HL-60/S4 treated with retinoic acid at 250 ng/mL for 4 days and 3 days (cell line): ENCODE measurements around the gene FRMPD2.
"Not testable (repeated sequence)": the region's sequence is repeated elsewhere in the genome, so short reads cannot be mapped to it uniquely, and the experiment has no call there.

Experiments
- in situ Hi-C: fragments of 300-500 bp; cut with MboI; formaldehyde crosslinking; loops from 2 replicates; pipeline ENCODE4 v1.7.0; 2022; ENCODE audit warnings: low sequenced_read_pairs

The FRMPD2 gene

GRCh38 chr10:48235501-48235900, 39.0 kb downstream of the FRMPD2 start:
- in situ Hi-C loops: no loop called here

GRCh38 chr10:48234787-48235186, 39.7 kb downstream of the FRMPD2 start:
- in situ Hi-C loops: no loop called here

- in situ Hi-C loops: no loop called here
These were observed 40.2 kb downstream of the FRMPD2 start for GRCh38 chr10:48234295-48234694.

- in situ Hi-C loops: no loop called here
These were observed 40.9 kb downstream of the FRMPD2 start for GRCh38 chr10:48233559-48234005.

GRCh38 chr10:48232717-48233447, 41.6 kb downstream of the FRMPD2 start:
- in situ Hi-C loops: no loop called here

- in situ Hi-C loops: no loop called here
These were observed 42.7 kb downstream of the FRMPD2 start for GRCh38 chr10:48231699-48232315.

- in situ Hi-C loops: no loop called here
These were observed 43.3 kb downstream of the FRMPD2 start for GRCh38 chr10:48231178-48231577.

- in situ Hi-C loops: no loop called here
These were observed 47.3 kb downstream of the FRMPD2 start for GRCh38 chr10:48227213-48227612.

- in situ Hi-C loops: no loop called here
These were observed 49.4 kb downstream of the FRMPD2 start for GRCh38 chr10:48224979-48225560.

- in situ Hi-C loops: no loop called here
These were observed 50.2 kb downstream of the FRMPD2 start for GRCh38 chr10:48224296-48224695.

- in situ Hi-C loops: no loop called here
These were observed 52.7 kb downstream of the FRMPD2 start for GRCh38 chr10:48221814-48222213.

GRCh38 chr10:48221031-48221430, 53.5 kb downstream of the FRMPD2 start:
- in situ Hi-C loops: not testable (repeated sequence)

GRCh38 chr10:48219194-48219593, 55.3 kb downstream of the FRMPD2 start:
- in situ Hi-C loops: no loop called here

- in situ Hi-C loops: no loop called here
These were observed 57.8 kb downstream of the FRMPD2 start for GRCh38 chr10:48216744-48217143.

- in situ Hi-C loops: no loop called here
These were observed 58.3 kb downstream of the FRMPD2 start for GRCh38 chr10:48216204-48216505.

- in situ Hi-C loops: no loop called here
These were observed 58.9 kb downstream of the FRMPD2 start for GRCh38 chr10:48215486-48216203.

- in situ Hi-C loops: no loop called here
These were observed 59.6 kb downstream of the FRMPD2 start for GRCh38 chr10:48214716-48215485.

- in situ Hi-C loops: no loop called here
These were observed 61.4 kb downstream of the FRMPD2 start for GRCh38 chr10:48213047-48213446.

GRCh38 chr10:48211777-48212176, 62.7 kb downstream of the FRMPD2 start:
- in situ Hi-C loops: no loop called here

GRCh38 chr10:48210966-48211365, 63.5 kb downstream of the FRMPD2 start:
- in situ Hi-C loops: no loop called here

- in situ Hi-C loops: no loop called here
These were observed 64.1 kb downstream of the FRMPD2 start for GRCh38 chr10:48210391-48210790.
